ENCODE results near the gene SNHG17. TPM values are rescaled to one million over a fixed set of nuclear protein-coding genes. Genes with fewer than 3 reads are reported as not detected.

The SNHG17 gene
- total and polyA plus RNA-seq, 9 of the 15 experiments (the other 6 are each of a cell fraction or from before 2014, with no cell fraction given), result 29.8 to 106 (median 57.7) TPM

DNA sequence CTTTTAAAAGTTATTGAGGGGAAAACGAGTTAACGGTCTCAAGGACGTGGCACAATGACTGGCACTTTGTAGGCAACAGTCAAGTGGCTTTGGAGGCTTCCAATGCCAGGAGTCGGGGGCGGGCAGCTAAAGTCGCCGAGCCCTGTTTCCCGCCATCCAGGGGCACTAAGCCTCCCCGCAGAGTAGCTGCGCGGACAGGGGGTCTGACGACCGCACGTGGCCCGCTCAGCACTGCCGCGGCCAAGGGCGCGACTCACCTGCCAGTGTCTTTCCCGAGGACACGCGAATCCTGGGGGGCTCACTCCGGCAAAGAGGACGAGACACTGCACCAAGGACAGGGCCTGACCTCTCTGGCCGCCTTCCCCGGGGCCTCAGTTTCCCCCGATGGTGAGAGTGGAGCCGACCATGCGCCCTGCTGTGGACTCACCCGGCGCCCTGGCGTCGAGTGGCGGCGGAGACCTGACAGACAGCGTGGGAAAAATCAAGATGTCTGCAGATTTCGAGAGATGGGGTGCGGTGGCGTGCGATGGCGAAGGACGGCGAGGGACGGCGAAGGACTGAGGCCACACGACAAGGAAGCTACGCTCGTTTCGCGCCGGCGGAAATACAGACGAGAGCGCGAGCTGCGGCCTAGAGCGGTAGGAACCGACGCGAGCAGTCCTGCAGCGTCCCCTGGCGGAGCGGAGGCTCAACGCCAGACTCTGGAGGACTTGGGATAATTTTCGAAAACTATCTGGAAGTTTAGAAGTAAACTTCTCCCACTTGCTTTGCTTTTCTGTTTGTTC lies at the start of gene SNHG17 (continued):
- no peak for TF ChIP-seq ZNF140 (CRISPR knock-in tag; IDR thresholded peaks at IDR 0.05)
- peak; percentile 64 for TF ChIP-seq CHD2 (IDR thresholded peaks at IDR 0.05; ENCODE audit: low read depth, low read length)
- peak; percentile 83 for TF ChIP-seq TOE1 (IDR thresholded peaks at IDR 0.05; ENCODE audit: borderline replicate concordance)
- TF ChIP-seq TOE1 (CRISPR knock-in tag; IDR thresholded peaks at IDR 0.05; ENCODE audit: borderline replicate concordance, low read depth), result peak; percentile 80; the same call in 1 of the 2 replicates
- TF ChIP-seq ZBTB7A (IDR thresholded peaks at IDR 0.05; ENCODE audit: borderline replicate concordance, control insufficient read depth, low read depth, low read length), result no peak; the same call in 1 of the 2 replicates
- 0 out of 2 replicates have a peak, but pooled peaks have one; percentile 38 for TF ChIP-seq ZEB2 (IDR thresholded peaks at IDR 0.05)
- TF ChIP-seq ZSCAN32 (CRISPR knock-in tag; IDR thresholded peaks at IDR 0.05), result no peak
- TF ChIP-seq ZNF347 (CRISPR knock-in tag; IDR thresholded peaks at IDR 0.05; ENCODE audit: low read depth), result no peak
- TF ChIP-seq, protein P1, sequence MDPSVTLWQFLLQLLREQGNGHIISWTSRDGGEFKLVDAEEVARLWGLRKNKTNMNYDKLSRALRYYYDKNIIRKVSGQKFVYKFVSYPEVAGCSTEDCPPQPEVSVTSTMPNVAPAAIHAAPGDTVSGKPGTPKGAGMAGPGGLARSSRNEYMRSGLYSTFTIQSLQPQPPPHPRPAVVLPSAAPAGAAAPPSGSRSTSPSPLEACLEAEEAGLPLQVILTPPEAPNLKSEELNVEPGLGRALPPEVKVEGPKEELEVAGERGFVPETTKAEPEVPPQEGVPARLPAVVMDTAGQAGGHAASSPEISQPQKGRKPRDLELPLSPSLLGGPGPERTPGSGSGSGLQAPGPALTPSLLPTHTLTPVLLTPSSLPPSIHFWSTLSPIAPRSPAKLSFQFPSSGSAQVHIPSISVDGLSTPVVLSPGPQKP (CRISPR knock-in tag; IDR thresholded peaks at IDR 0.05), result no peak
- peak; percentile 58 for TF ChIP-seq KHSRP (IDR thresholded peaks at IDR 0.05)
- TF ChIP-seq ATF1 (CRISPR knock-in tag; IDR thresholded peaks at IDR 0.05), result peak; percentile 90
- TF ChIP-seq ATF1 (tag; IDR thresholded peaks at IDR 0.05), result peak; percentile 95
- TF ChIP-seq, protein P2, sequence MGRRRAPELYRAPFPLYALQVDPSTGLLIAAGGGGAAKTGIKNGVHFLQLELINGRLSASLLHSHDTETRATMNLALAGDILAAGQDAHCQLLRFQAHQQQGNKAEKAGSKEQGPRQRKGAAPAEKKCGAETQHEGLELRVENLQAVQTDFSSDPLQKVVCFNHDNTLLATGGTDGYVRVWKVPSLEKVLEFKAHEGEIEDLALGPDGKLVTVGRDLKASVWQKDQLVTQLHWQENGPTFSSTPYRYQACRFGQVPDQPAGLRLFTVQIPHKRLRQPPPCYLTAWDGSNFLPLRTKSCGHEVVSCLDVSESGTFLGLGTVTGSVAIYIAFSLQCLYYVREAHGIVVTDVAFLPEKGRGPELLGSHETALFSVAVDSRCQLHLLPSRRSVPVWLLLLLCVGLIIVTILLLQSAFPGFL (CRISPR knock-in tag; IDR thresholded peaks at IDR 0.05), result no peak
- TF ChIP-seq TSC22D4 (tag; IDR thresholded peaks at IDR 0.05), result no peak
- TF ChIP-seq MAFG (tag; conservative IDR thresholded peaks at IDR 0.05), result peak; percentile 42; the same call in 1 of the 2 replicates
- TF ChIP-seq, protein P3, sequence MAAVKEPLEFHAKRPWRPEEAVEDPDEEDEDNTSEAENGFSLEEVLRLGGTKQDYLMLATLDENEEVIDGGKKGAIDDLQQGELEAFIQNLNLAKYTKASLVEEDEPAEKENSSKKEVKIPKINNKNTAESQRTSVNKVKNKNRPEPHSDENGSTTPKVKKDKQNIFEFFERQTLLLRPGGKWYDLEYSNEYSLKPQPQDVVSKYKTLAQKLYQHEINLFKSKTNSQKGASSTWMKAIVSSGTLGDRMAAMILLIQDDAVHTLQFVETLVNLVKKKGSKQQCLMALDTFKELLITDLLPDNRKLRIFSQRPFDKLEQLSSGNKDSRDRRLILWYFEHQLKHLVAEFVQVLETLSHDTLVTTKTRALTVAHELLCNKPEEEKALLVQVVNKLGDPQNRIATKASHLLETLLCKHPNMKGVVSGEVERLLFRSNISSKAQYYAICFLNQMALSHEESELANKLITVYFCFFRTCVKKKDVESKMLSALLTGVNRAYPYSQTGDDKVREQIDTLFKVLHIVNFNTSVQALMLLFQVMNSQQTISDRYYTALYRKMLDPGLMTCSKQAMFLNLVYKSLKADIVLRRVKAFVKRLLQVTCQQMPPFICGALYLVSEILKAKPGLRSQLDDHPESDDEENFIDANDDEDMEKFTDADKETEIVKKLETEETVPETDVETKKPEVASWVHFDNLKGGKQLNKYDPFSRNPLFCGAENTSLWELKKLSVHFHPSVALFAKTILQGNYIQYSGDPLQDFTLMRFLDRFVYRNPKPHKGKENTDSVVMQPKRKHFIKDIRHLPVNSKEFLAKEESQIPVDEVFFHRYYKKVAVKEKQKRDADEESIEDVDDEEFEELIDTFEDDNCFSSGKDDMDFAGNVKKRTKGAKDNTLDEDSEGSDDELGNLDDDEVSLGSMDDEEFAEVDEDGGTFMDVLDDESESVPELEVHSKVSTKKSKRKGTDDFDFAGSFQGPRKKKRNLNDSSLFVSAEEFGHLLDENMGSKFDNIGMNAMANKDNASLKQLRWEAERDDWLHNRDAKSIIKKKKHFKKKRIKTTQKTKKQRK (IDR thresholded peaks at IDR 0.05; ENCODE audit: borderline replicate concordance, low read depth, low read length), result no peak
- TF ChIP-seq, protein P4, sequence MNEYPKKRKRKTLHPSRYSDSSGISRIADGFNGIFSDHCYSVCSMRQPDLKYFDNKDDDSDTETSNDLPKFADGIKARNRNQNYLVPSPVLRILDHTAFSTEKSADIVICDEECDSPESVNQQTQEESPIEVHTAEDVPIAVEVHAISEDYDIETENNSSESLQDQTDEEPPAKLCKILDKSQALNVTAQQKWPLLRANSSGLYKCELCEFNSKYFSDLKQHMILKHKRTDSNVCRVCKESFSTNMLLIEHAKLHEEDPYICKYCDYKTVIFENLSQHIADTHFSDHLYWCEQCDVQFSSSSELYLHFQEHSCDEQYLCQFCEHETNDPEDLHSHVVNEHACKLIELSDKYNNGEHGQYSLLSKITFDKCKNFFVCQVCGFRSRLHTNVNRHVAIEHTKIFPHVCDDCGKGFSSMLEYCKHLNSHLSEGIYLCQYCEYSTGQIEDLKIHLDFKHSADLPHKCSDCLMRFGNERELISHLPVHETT (CRISPR knock-in tag; conservative IDR thresholded peaks at IDR 0.05 in 1 of 2, IDR thresholded peaks at IDR 0.05 in 1 of 2), result peak in 1 of 2 experiments; percentile 99; a peak in 2 of 4 replicates
- no peak for TF ChIP-seq KAT2B (IDR thresholded peaks at IDR 0.05; ENCODE audit: low read depth, low read length)

Data from K562 (cell line).